ENCODE data around the gene NOLC1.
"Not testable (repeated sequence)": the region's sequence is repeated elsewhere in the genome, so short reads cannot be mapped to it uniquely, and the experiment has no call there.

NOLC1 gene

DNA sequence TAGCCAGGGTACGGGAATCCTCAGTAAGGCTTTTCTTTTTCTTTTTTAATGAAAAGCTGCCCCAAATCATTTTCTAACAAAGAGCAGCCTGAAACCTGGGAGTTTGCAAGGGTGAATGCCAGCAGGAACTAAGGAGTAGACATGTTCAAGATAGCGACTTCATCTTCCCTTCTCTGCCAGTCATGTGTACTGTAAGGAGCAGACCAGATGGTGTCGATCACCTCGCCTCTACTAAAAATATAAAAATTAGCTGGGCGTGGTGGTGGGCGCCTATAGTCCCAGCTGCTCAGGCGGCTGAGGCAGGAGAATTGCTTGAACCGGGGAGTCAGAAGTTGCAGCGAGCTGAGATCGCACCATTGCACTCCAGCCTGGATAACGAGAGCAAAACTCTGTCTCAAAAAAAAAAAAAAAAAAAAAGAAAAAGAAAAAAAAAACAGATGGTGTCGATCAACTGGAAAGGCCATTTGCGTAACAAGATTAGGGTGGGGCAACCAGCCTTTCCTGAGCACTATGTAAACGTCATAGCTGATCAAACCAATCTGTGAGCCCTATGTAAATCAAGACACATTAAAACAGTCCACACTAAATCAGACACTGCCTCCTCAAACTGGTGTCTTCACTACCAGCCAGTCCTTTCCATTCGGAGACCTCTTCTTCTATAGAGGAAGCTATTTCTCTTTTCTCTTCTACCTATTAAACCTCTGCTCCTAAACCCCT, 33.8 kb downstream of the NOLC1 start:
- ChIA-PET CTCF (no interaction called here), POLR2A (no interaction called here)
- DNase-seq (ENCODE audit: extremely low spot score) = no peak
- TF ChIP-seq LEF1 (IDR thresholded peaks at IDR 0.05; ENCODE audit: borderline replicate concordance) (no peak), HDGF (IDR thresholded peaks at IDR 0.05; ENCODE audit: borderline replicate concordance) (no peak), ARNT (IDR thresholded peaks at IDR 0.05) (no peak), TARDBP (IDR thresholded peaks at IDR 0.05) (no peak), BHLHE40 (IDR thresholded peaks at IDR 0.05; ENCODE audit: borderline replicate concordance) (no peak), L3MBTL2 (conservative IDR thresholded peaks at IDR 0.05) (no peak), FOXM1 (IDR thresholded peaks at IDR 0.05; ENCODE audit: borderline replicate concordance) (no peak), ZNF384 (IDR thresholded peaks at IDR 0.05) (no peak), CTBP1 (IDR thresholded peaks at IDR 0.05; ENCODE audit: borderline replicate concordance) (no peak), ELF4 (IDR thresholded peaks at IDR 0.05) (no peak), NFRKB (IDR thresholded peaks at IDR 0.05) (no peak), SUZ12 (IDR thresholded peaks at IDR 0.05) (no peak), SP1 (IDR thresholded peaks at IDR 0.05) (no peak), FOXK2 (IDR thresholded peaks at IDR 0.05) (no peak), FOXA1 (IDR thresholded peaks at IDR 0.05) (no peak)
- TF ChIP-seq, protein P1, sequence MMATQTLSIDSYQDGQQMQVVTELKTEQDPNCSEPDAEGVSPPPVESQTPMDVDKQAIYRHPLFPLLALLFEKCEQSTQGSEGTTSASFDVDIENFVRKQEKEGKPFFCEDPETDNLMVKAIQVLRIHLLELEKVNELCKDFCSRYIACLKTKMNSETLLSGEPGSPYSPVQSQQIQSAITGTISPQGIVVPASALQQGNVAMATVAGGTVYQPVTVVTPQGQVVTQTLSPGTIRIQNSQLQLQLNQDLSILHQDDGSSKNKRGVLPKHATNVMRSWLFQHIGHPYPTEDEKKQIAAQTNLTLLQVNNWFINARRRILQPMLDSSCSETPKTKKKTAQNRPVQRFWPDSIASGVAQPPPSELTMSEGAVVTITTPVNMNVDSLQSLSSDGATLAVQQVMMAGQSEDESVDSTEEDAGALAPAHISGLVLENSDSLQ (IDR thresholded peaks at IDR 0.05) = no peak

- CTCF ChIA-PET = interaction anchor here (0.7 to 1.2 kb wide), 2 partner anchors 18 to 211 kb away, joined by 3 read pairs; no protein-coding TSS in a partner anchor
- POLR2A ChIA-PET = no interaction called here
- DNase-seq (ENCODE audit: extremely low spot score) = no peak
- TF ChIP-seq FOXA1 (IDR thresholded peaks at IDR 0.05) (no peak), SP1 (IDR thresholded peaks at IDR 0.05) (no peak), FOXM1 (IDR thresholded peaks at IDR 0.05; ENCODE audit: borderline replicate concordance) (no peak), ARNT (IDR thresholded peaks at IDR 0.05) (no peak), ELF4 (IDR thresholded peaks at IDR 0.05) (no peak), L3MBTL2 (conservative IDR thresholded peaks at IDR 0.05) (no peak), BHLHE40 (IDR thresholded peaks at IDR 0.05; ENCODE audit: borderline replicate concordance) (no peak), ZNF384 (IDR thresholded peaks at IDR 0.05) (no peak), SUZ12 (IDR thresholded peaks at IDR 0.05) (no peak), TARDBP (IDR thresholded peaks at IDR 0.05) (no peak), CTBP1 (IDR thresholded peaks at IDR 0.05; ENCODE audit: borderline replicate concordance) (no peak), FOXK2 (IDR thresholded peaks at IDR 0.05) (no peak), NFRKB (IDR thresholded peaks at IDR 0.05) (no peak)
These were observed 36.2 kb downstream of the NOLC1 start for GRCh38 chr10:102188298-102188940.

DNA sequence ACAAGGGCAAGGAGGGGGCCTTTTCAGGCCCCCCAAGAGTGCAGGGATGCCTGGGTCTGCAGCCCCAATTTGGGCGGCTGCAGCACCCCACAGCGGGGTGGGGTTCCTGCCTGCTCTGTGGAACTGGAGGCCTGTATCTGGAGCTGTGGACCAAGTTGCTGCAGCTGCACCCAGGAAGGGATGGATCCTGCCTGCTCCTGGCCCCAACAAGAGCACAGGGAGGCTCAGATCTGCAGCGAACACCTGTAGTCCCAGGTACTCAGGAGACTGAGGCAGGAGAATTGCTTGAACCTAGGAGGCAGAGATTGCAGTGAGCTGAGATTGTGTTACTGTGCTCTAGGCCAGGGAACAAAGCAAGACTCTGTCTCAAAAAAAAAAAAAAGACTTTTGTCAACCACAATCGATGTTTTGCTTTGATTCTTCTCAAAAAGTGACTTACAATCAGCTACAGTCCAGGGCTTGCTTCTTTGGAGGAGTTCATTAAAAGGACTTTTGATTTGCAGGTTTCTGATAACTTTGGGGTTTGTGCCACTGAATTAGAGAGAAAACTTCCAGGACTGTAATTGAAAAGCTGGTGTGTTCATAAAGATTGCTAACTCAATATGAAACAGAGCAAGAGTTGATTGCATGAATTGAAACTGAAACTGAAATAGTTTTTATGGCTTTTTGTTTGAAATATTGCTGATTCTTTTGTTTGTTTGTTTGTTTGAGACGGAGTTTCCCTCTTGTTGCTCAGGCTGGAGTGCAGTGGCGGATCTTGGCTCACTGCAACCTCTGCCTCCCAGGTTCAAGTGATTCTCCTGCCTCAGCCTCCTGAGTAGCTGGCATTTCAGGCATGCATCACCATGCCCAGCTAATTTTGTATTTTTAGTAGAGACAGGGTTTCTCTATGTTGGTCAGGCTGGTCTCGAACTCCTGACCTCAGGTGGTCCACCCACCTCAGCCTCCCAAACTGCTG, 37.0 kb downstream of the NOLC1 start:
- DNase-seq (ENCODE audit: extremely low spot score); POLR2A ChIA-PET: not testable (repeated sequence)
- CTCF ChIA-PET = interaction anchor here (0.8 to 1.2 kb wide), 2 partner anchors 19 to 40 kb away, joined by 3 to 6 read pairs; no protein-coding TSS in a partner anchor

- no peak for DNase-seq (ENCODE audit: extremely low spot score)
- TF ChIP-seq SUZ12 (IDR thresholded peaks at IDR 0.05) = no peak
- no peak for TF ChIP-seq ARNT (IDR thresholded peaks at IDR 0.05)
- TF ChIP-seq HDGF (IDR thresholded peaks at IDR 0.05; ENCODE audit: borderline replicate concordance) = no peak
- no peak for TF ChIP-seq ZNF384 (IDR thresholded peaks at IDR 0.05)
- TF ChIP-seq FOXA1 (IDR thresholded peaks at IDR 0.05) = no peak
- ChIA-PET POLR2A (no interaction called here), CTCF (interaction anchor here (1.3 to 1.5 kb wide), 2 partner anchors 38 to 160 kb away, joined by 3 to 4 read pairs; no protein-coding TSS in a partner anchor)
These were observed 39.8 kb downstream of the NOLC1 start for GRCh38 chr10:102191956-102192355.

- ChIA-PET CTCF (no interaction called here), POLR2A (no interaction called here)
- TF ChIP-seq ARNT (IDR thresholded peaks at IDR 0.05) (no peak), FOXA1 (IDR thresholded peaks at IDR 0.05) (no peak), TARDBP (IDR thresholded peaks at IDR 0.05) (no peak), SP1 (IDR thresholded peaks at IDR 0.05) (no peak), LEF1 (IDR thresholded peaks at IDR 0.05; ENCODE audit: borderline replicate concordance) (no peak), ELF4 (IDR thresholded peaks at IDR 0.05) (no peak), FOXK2 (IDR thresholded peaks at IDR 0.05) (no peak), ZNF384 (IDR thresholded peaks at IDR 0.05) (no peak), BHLHE40 (IDR thresholded peaks at IDR 0.05; ENCODE audit: borderline replicate concordance) (no peak), SUZ12 (IDR thresholded peaks at IDR 0.05) (no peak), NFRKB (IDR thresholded peaks at IDR 0.05) (no peak), CTBP1 (IDR thresholded peaks at IDR 0.05; ENCODE audit: borderline replicate concordance) (no peak), HDGF (IDR thresholded peaks at IDR 0.05; ENCODE audit: borderline replicate concordance) (no peak), FOXM1 (IDR thresholded peaks at IDR 0.05; ENCODE audit: borderline replicate concordance) (no peak), L3MBTL2 (conservative IDR thresholded peaks at IDR 0.05) (no peak)
- TF ChIP-seq, protein P1 (IDR thresholded peaks at IDR 0.05) = no peak
- no peak for DNase-seq (ENCODE audit: extremely low spot score)
These were observed 43.2 kb downstream of the NOLC1 start for GRCh38 chr10:102195296-102195870.

DNA sequence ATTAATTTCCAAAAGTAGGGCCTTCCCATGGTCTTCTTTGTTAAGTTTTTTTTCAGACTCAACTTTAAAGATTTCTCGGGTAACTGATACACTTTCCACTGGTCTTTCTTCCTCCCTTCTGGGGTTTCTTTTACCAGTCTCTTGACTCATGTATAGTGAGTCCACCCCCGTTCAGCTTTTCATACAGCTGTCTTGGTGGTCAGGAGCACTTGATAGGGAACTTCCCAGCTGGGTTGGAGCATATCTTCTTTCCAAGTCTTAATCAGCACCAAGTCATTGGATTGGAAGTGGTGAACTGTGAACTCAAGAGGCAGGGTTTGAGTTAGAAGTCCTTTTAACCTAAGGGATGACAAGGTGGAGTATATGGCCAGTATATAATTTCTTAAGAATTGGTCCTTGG, 44.7 kb downstream of the NOLC1 start:
- TF ChIP-seq FOXK2 (IDR thresholded peaks at IDR 0.05) (no peak), NFRKB (IDR thresholded peaks at IDR 0.05) (no peak), TARDBP (IDR thresholded peaks at IDR 0.05) (no peak), SP1 (IDR thresholded peaks at IDR 0.05) (no peak), ZNF384 (IDR thresholded peaks at IDR 0.05) (no peak), FOXA1 (IDR thresholded peaks at IDR 0.05) (no peak), ARNT (IDR thresholded peaks at IDR 0.05) (no peak), ELF4 (IDR thresholded peaks at IDR 0.05) (no peak), L3MBTL2 (conservative IDR thresholded peaks at IDR 0.05) (no peak), CTBP1 (IDR thresholded peaks at IDR 0.05; ENCODE audit: borderline replicate concordance) (no peak), LEF1 (IDR thresholded peaks at IDR 0.05; ENCODE audit: borderline replicate concordance) (no peak)
- TF ChIP-seq, protein P1 (IDR thresholded peaks at IDR 0.05) = no peak
- ChIA-PET CTCF (no interaction called here), POLR2A (no interaction called here)
- no peak for DNase-seq (ENCODE audit: extremely low spot score)
